Activated naive CD4-positive, alpha-beta T cell (primary cell): ENCODE measurements around the gene AZI2.

Source experiments
- DNase-seq, 4 experiments: peaks; one replicate each; lab custom pipeline; 2025; lab: John Stamatoyannopoulos, UW

The AZI2 gene

GRCh38 chr3:28301688-28302087, 46.9 kb downstream of the AZI2 start:
- DNase-seq, result no peak

DNA sequence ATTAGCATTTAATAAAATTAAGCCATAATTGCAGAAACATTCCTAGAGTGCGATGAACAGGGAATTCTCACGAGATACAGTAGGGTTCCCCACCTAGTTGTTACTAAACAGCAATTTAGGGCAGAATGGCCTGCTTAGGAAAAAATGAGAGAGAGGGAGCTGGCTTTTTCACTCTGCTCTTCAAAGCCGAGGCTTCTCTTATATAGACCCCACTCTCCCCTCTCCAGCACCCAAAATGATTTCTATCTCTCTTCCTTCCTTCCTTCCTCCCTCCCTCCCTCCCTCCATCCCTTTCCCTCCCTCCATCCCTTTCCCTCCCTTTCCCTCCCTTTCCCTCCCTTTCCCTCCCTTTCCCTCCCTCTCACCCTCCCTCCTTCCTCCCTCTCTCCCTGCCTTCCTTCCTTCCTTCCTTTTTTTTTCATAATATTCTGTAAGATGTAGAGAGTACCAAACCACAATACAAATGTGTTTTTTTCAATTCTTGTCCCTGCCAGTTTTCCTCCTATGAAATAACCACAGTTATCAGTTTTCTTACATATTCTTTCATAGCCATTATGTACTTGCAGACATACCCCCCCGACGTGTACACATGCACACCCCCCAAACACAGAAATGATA, 48.2 kb downstream of the AZI2 start:
- DNase-seq, result no peak

DNA sequence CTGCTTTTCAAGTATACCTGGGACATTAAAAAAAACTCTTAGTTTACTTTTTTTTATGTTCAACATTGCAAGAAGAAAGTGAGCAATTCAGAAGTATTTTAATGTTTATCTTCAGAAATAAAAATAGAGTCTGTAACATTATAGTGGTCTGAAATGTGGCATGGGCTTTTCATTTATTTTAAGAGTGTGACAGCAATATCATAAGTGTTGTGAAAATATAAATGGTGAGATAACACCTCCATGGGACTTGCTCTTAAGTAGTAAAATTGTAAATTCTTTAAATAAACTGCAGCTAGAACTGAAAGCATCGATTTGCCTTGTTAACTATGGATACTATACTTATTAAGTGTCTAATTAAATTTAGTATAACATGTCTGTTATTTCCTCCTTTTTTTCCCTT, 48.9 kb downstream of the AZI2 start:
- DNase-seq, result no peak

DNA sequence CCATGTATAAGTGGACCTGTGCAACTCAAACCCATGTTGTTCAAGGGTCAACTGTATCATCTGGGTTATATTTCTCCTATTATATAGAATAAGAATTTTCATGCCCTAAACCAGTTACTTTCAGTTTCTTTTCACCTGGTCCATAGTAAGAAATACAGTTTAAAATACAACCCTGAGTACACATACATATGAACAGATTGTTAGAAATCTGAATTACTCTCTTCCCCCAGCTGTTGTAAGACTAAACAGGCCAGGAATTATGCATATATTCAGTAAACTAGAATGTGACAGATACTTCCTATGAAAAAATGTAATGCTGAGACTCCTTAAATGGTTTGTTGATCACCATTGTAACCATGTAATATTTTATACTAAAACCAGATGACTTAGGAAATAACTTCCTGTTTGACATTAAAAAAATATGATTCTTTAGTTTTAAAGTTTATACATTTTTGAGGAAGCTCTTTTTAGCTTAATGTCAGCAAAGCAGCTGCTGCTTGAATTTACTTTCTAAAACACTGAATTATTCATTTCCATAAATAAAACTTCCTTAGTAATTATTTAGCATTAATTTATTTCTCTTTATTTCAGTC, 52.6 kb downstream of the AZI2 start:
- no peak for DNase-seq

GRCh38 chr3:28294667-28295413, 53.8 kb downstream of the AZI2 start:
- no peak for DNase-seq

DNA sequence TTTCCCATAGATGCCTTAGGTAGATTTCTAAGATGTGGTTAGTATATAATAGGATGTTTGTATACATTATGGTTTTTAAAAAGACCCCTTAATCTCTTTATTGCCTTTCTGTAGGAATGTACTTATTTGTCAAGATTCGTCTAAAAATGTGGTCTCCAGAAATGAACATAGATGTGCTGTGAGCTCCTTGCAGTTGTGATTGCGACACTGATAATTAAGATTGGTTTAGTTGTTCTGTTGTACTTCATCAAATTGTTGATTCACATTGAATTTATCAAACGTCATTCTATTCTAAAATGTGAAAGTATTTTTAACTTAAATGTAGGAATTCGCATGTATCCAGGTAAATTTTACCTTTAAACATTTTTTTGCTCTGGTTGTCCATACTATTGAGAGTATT, 56.0 kb downstream of the AZI2 start:
- DNase-seq, result no peak

GRCh38 chr3:28291577-28291976, 57.0 kb downstream of the AZI2 start:
- DNase-seq, result no peak

- DNase-seq, result no peak
Measured at GRCh38 chr3:28290863-28291300, 57.7 kb downstream of the AZI2 start.

GRCh38 chr3:28287046-28287445, 61.6 kb downstream of the AZI2 start:
- no peak for DNase-seq

GRCh38 chr3:28286595-28286994, 62.0 kb downstream of the AZI2 start:
- DNase-seq, result no peak

DNA sequence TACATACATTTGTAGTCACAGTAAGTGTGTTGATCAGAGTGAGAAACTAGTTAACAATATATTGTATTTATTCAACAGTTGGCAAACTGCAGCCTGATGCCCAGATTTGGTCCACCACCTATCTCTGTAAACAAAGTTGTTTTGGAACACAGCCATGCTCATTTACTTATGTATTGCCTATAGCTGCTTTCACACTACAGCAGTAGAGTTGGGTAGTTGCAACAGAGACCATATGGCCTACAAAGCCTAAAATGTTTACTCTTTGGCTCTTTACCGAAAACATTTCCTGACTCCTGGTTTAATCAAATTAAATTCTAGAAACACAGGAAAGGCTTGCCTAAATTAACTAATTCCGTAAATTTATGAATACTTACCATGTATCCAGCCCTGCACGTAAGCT, 67.8 kb downstream of the AZI2 start:
- no peak for DNase-seq

DNA sequence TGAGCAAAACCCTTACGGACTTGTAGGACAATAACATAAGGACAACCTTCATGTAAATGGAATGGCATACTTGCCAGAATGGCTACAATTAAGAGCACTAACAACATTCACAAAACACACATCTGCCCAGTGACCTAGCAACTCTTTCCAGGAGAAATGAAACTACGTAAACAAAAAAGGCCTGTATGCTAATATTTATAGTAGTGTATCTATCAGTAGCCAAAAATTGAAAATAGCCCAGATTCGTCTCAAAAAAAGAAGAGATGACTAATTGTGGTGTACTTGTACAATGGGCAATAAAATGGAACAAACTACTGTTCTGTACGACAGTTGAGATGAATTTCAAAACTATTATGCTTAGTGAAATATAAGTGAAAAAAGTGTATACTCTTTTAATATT, 68.9 kb downstream of the AZI2 start:
- DNase-seq, result no peak

- DNase-seq, result no peak
Measured at GRCh38 chr3:28278918-28279317, 69.7 kb downstream of the AZI2 start.

- DNase-seq, result no peak
Measured at GRCh38 chr3:28273837-28274236, 74.8 kb downstream of the AZI2 start.
